ENCODE results near the gene ZIC5.

Gene ZIC5

DNA sequence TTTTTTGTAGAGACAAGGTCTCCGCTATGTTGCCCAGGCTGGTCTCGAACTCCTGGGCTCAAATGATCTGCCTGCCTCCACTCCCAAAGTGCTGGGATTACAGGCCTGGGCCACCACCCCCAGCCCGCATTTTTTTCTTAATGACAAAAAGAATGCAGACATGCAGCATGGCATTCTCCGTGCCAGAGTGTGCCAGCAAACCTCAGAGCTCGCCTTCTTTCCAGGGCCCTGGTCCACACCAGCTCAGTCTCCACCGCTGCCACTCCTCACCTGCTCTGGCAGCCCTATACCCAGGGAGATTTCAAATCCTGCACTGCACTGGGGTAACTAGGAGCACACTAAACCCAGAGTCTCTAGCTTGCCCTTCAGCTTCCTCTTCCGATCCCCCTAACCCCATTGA lies 41.7 kb downstream of the ZIC5 start:
- DNase-seq, result no peak

GRCh38 chr13:99926014-99926731 lies 45.4 kb downstream of the ZIC5 start:
- DNase-seq, result no peak

- DNase-seq, result no peak
These were observed 47.5 kb downstream of the ZIC5 start for GRCh38 chr13:99923877-99924582.

DNA sequence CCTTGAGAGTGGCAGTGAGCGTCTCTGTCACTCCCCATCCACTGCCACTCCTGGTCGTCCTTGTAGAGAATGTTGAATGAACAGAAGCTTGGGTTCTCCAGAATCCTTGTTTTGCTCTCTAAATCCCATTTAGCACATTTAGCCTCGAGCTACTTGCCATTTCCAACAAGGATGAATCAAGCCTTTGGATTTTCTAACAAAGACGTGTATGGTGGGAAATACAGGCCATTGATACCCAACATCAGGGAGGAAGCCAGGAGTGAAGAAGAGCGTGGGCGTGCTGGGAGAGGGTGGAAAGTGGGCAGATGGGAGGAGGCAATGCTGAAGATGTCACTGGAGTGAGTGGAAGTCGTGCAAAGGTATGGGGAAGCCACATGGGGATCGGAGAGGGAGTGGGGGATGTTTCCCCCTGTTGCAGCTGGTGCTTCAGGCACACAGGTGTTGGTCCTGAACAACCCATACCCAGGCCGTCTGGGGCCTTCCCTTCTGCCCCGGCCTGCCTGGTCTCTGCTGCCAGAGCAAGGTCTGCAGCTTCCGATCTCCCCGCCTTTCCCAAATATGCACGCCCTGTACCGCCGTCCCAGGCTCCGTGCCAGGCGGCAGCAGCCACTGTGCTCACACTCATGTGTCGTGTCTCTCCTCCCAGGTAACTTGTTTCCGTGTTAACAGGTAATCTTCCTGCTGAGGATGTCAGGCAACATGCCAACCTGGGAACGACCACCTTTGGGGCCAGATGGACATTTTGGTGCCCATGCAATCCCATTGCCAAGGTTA lies 48.7 kb downstream of the ZIC5 start:
- DNase-seq, result no peak

GRCh38 chr13:99919132-99919531 lies 52.4 kb downstream of the ZIC5 start:
- no peak for DNase-seq

- no peak for DNase-seq
These were observed 55.0 kb downstream of the ZIC5 start for GRCh38 chr13:99916366-99917103.

DNA sequence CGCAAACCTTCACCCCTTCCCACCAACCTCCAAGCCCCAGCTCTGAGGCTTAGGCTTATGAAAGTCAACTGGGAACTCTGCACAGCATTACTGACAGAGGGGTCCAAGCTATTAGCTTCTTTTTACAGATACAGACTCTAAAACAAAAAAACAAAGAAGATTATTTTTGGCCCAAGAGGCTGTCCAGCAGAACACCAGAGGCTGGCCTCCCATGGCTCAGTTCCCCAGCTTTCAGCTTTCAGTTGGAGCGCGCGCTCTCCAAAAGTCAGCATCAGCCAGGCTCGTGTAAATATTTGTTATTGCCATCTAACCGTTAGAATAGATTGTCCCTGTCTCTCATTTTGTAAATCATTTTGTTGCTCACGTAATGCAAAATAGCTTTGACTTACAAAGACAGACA lies 58.4 kb downstream of the ZIC5 start:
- no peak for DNase-seq

All from activated naive CD4-positive, alpha-beta T cell (primary cell).